ENCODE measurements around the gene PLB1.

Gene PLB1

DNA sequence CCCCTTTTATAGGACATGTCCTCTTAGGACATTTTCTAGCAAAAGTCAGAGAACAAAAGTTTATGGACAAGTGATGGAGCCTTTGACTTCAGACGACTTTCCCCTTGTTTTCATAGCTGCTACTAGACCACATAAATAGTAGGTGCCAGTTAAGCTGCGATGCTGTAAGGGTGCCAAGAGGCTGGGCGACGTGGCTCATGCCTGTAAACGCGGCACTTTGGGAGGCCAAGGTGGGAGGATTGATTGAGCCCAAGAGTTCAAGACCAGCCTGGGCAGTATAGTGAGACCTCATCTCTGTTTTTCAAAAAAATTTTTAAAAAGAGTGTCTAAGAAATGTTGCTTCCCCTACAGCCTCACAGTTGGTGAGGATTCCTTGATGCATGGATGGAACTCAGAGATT is 2.2 kb upstream of the PLB1 start:
- DNase-seq (ENCODE audit: low read depth) = no peak
- TF ChIP-seq, protein P1, sequence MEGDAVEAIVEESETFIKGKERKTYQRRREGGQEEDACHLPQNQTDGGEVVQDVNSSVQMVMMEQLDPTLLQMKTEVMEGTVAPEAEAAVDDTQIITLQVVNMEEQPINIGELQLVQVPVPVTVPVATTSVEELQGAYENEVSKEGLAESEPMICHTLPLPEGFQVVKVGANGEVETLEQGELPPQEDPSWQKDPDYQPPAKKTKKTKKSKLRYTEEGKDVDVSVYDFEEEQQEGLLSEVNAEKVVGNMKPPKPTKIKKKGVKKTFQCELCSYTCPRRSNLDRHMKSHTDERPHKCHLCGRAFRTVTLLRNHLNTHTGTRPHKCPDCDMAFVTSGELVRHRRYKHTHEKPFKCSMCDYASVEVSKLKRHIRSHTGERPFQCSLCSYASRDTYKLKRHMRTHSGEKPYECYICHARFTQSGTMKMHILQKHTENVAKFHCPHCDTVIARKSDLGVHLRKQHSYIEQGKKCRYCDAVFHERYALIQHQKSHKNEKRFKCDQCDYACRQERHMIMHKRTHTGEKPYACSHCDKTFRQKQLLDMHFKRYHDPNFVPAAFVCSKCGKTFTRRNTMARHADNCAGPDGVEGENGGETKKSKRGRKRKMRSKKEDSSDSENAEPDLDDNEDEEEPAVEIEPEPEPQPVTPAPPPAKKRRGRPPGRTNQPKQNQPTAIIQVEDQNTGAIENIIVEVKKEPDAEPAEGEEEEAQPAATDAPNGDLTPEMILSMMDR (conservative IDR thresholded peaks at IDR 0.05; ENCODE audit: control insufficient read depth, insufficient read depth, low read depth, low read length) = no peak
- no peak overlapping the region for H3K4me3 ChIP-seq (ENCODE audit: control insufficient read depth, low read depth, low read length)

DNA sequence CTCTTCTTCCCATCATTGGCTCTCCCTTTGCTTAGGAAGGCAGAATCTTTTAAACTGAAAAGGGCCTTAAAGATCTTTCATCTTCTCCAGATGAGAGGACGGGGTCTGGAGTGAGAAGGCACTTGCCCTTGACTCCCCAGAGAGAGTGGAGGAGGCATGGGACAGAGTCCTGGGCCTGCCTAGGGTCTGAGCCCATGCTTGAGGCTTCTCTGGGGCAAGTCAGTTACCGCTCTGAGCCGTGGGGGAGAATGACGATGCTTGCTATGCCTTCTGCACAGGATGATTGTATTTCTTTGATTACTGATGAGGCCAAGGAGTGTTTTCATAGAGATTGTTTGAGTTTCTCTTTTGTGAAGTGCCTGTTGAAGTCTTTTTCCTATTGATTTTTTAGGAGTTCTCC is 921 bp downstream of the PLB1 start:
- no peak for DNase-seq (ENCODE audit: low read depth)
- no peak overlapping the region for H3K4me3 ChIP-seq (ENCODE audit: control insufficient read depth, low read depth, low read length)
- TF ChIP-seq, protein P1 (conservative IDR thresholded peaks at IDR 0.05; ENCODE audit: control insufficient read depth, insufficient read depth, low read depth, low read length) = no peak

DNA sequence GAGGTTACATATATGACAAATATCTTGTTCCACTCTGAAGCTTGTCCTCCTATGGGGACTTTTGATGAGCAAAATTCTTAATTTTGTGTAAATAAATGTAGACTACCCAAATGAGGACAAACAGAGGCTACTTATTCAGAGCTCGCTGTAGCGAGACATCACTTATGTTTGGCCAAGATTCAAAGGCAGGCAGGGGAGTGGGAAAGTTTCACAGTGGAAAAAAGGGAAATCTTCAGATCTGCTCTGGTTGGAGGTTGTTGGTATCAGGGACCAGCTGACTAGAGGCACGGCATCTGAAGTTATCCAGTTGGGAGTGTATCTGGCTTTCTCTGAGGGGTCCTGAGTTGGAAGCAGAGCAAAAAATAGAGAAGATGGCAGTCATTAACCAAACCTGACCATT is 1.3 kb downstream of the PLB1 start:
- no peak for DNase-seq (ENCODE audit: low read depth)
- H3K4me3 ChIP-seq (ENCODE audit: control insufficient read depth, low read depth, low read length) = no peak overlapping the region
- TF ChIP-seq, protein P1 (conservative IDR thresholded peaks at IDR 0.05; ENCODE audit: control insufficient read depth, insufficient read depth, low read depth, low read length) = no peak

DNA sequence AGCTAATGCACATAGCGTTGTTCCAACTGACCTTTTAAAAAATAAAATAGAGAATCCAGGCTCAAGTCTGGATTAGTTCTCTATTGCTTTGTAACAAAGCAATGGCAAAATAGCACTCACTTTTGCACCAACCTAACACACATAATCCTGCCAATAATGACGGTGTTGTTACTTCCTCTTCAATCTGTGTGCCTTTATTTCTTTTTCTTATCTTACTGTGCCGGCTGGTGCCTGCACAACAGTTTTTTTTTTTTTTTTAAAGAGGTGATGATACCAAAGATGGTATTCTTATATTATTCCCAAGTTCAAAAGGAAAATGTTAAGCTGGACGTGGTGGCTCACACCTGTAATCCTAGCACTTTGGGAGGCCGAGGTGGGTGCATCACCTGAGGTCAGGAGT is 3.4 kb downstream of the PLB1 start:
- TF ChIP-seq, protein P1 (conservative IDR thresholded peaks at IDR 0.05; ENCODE audit: control insufficient read depth, insufficient read depth, low read depth, low read length) = no peak
- no peak overlapping the region for H3K4me3 ChIP-seq (ENCODE audit: control insufficient read depth, low read depth, low read length)
- no peak for DNase-seq (ENCODE audit: low read depth)

DNA sequence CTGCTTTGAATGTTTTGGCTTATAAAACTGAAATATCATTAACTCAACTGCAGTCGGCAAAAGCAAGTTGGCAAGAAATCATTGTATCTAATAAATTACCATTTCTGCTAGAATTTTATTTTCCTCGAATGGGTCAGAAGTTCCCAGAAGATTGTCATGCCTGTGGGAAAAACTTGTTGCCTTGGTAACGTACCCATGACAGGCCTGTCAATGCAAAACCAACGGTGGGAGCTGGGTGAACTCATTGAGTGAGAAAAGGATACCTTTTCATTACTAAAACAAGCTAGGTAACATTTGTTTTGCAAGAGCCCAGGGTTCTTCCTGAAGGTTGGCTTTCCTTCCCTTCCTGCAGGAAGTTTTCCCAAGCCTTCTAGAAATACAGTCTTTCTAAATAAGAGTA is 9.5 kb downstream of the PLB1 start:
- TF ChIP-seq, protein P1 (conservative IDR thresholded peaks at IDR 0.05; ENCODE audit: control insufficient read depth, insufficient read depth, low read depth, low read length) = no peak
- DNase-seq (ENCODE audit: low read depth) = no peak

DNA sequence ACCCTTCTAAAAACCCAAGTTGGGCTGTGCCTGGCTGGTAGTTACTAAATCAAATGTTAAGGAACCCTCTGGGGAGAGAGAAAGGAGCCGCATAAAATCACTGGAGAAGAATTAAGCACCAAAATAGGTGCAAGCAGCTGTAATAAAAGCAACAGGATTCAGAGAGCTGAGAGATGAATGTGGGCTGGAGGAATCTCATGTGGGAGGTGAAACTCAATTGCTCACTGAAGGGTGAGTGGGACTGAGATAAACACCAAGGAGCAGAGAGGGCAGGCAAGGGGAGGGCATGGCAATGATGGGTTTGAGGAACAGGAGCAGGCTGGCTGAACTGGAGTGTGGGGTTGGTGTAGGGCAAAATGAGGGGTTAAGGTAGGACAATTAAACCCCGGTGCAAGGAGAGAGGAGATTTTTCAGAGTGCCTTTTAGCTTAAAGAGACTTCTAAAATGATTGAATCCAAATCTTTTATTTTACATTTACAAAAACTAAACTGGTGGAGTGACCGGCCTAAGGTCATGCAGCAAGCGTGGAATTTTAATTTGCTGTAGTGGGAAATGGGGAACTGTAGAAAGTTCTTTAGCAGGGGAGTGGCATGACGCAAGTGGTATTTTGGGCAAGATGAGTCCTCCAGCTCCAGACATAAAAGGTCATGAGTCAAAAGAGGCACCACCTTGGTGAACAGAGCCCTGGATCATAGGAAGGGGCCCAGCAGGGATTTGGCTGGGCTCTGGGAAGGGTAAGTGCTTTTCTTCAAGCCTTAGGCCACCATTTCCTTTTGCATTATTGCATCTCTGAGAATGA is 10.5 kb downstream of the PLB1 start:
- no peak overlapping the region for H3K4me3 ChIP-seq (ENCODE audit: control insufficient read depth, low read depth, low read length)
- DNase-seq (ENCODE audit: low read depth) = no peak
- TF ChIP-seq, protein P1 (conservative IDR thresholded peaks at IDR 0.05; ENCODE audit: control insufficient read depth, insufficient read depth, low read depth, low read length) = no peak

More for the DNA sequence above, 9.5 kb downstream of the PLB1 start:
- H3K4me3 ChIP-seq (ENCODE audit: control insufficient read depth, low read depth, low read length) = no peak overlapping the region
